Gastroesophageal sphincter (tissue), 3 donors: ENCODE data around the gene CAMK1G.

Experiments used
- POLR2A ChIP-seq, 2 donors: fragments of 450-650 bp; IDR thresholded peaks; one replicate each; pipeline ENCODE4 v1.6.1; 2017; ENCODE audit warnings: antibody characterized with exemption in 2 of 2, mild to moderate bottlenecking in 2 of 2, moderate library complexity in 1 of 2
- TF ChIP-seq, protein P1 (sequence below), 4 experiments: fragments of 200-600 bp in 2 of 4; fragments of 450-650 bp in 2 of 4; sonication (generic) in 1 of 4; IDR thresholded peaks; one replicate each; pipeline ENCODE4 v1.5.1; 2017 to 2019; ENCODE audit warnings: antibody characterized with exemption in 4 of 4, mild to moderate bottlenecking in 2 of 4, moderate library complexity in 2 of 4

DNA sequence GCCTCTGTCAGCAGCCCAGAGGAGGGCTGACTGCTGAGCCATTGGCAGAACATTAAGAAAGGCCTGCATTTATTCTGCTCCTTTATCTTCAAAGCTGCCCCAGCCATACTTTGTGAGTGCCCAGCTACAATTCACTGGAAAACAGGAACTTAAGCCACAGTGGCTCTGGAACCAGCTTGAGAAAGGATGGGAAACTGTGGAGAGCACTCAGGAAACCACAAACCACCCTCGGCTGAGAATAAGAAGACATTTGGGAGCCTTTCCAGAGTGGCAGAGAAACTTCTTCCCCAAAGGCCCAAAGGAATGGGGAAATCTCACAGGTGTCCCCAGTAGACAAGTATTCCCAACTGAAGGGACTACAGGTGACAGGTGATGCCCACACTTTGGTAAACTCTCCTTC lies 66.9 kb downstream of the CAMK1G start:
- TF ChIP-seq, protein P1, sequence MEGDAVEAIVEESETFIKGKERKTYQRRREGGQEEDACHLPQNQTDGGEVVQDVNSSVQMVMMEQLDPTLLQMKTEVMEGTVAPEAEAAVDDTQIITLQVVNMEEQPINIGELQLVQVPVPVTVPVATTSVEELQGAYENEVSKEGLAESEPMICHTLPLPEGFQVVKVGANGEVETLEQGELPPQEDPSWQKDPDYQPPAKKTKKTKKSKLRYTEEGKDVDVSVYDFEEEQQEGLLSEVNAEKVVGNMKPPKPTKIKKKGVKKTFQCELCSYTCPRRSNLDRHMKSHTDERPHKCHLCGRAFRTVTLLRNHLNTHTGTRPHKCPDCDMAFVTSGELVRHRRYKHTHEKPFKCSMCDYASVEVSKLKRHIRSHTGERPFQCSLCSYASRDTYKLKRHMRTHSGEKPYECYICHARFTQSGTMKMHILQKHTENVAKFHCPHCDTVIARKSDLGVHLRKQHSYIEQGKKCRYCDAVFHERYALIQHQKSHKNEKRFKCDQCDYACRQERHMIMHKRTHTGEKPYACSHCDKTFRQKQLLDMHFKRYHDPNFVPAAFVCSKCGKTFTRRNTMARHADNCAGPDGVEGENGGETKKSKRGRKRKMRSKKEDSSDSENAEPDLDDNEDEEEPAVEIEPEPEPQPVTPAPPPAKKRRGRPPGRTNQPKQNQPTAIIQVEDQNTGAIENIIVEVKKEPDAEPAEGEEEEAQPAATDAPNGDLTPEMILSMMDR (IDR thresholded peaks at IDR 0.05): no peak
- no peak for TF ChIP-seq POLR2A (IDR thresholded peaks at IDR 0.05)
